ENCODE measurements around the gene BEST1. TPM values are rescaled to one million over a fixed set of nuclear protein-coding genes. Genes with fewer than 3 reads are reported as not detected.
"Not testable (repeated sequence)": the region's sequence is repeated elsewhere in the genome, so short reads cannot be mapped to it uniquely, and the experiment has no call there.

BEST1 gene
- total and polyA plus RNA-seq, 12 donors, result 0.39 to 4.9 (median 1.5) TPM

DNA sequence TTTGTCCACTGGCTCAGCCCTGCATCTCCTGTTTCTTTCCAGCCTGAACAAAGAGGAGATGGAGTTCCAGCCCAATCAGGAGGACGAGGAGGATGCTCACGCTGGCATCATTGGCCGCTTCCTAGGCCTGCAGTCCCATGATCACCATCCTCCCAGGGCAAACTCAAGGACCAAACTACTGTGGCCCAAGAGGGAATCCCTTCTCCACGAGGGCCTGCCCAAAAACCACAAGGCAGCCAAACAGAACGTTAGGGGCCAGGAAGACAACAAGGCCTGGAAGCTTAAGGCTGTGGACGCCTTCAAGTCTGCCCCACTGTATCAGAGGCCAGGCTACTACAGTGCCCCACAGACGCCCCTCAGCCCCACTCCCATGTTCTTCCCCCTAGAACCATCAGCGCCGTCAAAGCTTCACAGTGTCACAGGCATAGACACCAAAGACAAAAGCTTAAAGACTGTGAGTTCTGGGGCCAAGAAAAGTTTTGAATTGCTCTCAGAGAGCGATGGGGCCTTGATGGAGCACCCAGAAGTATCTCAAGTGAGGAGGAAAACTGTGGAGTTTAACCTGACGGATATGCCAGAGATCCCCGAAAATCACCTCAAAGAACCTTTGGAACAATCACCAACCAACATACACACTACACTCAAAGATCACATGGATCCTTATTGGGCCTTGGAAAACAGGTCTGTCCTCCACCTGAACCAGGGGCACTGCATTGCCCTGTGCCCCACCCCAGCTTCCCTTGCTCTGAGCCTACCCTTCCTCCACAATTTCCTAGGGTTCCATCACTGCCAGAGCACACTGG lies 12.3 kb downstream of the BEST1 start:
- Histone ChIP-seq H3K9me3 (no peaks in the 10 kb centered on the region), H3K4me1 (peaks cover 17 to 60% (median 54%) of the 10 kb centered on the region in 9 donors), H3K4me3 (no peak overlapping the region), H3K27me3 (no peaks in the 10 kb centered on the region), H3K36me3 (peaks cover 0 to 69% (median 21%) of the 10 kb centered on the region in 9 donors), H3K27ac (peak overlapping the region; percentile 69 to 100 (median 79))
- WGBS, 2 donors, result 86 to 95% methylated on average over 12 of the region's 12 CpGs
- ATAC-seq (peak in 1 of 8 donors; percentile 10), DNase-seq (no peak)
- intact Hi-C loops (cut with DNase I), result loop anchor here in 2 of 10 donors (10.0 kb wide), 2 partner anchors 92 to 808 kb away; no protein-coding TSS in a partner anchor
- no peak for TF ChIP-seq CTCF (IDR thresholded peaks at IDR 0.05)

- no peaks in the 10 kb centered on the region for H3K9me3 ChIP-seq
- H3K4me1 ChIP-seq, result peaks cover 17 to 63% (median 54%) of the 10 kb centered on the region in 9 donors
- DNase-seq (no peak), ATAC-seq (no peak)
- WGBS, 2 donors, result 93 to 96% methylated on average over 3 of the region's 3 CpGs
- no peaks in the 10 kb centered on the region for H3K27me3 ChIP-seq
- H3K4me3 ChIP-seq, result no peak overlapping the region
- intact Hi-C loops (cut with DNase I), result loop anchor here in 2 of 10 donors (10.0 kb wide), 2 partner anchors 92 to 808 kb away; no protein-coding TSS in a partner anchor
- peaks cover 0 to 64% (median 21%) of the 10 kb centered on the region in 9 donors for H3K36me3 ChIP-seq
- peak overlapping the region; percentile 30 to 100 (median 79) for H3K27ac ChIP-seq
- no peak for TF ChIP-seq CTCF (IDR thresholded peaks at IDR 0.05)
These were observed 12.8 kb downstream of the BEST1 start for GRCh38 chr11:61963016-61963281.

GRCh38 chr11:61963282-61964057 lies 13.3 kb downstream of the BEST1 start:
- H3K4me3 ChIP-seq, result peak overlapping the region in 3 of 10 donors; percentile 10 to 93 (median 74)
- no peak for DNase-seq
- H3K36me3 ChIP-seq, result peaks cover 0 to 58% (median 21%) of the 10 kb centered on the region in 9 donors
- ATAC-seq, result peak in 3 of 8 donors; percentile 1 to 4 (median 2)
- peak overlapping the region; percentile 30 to 100 (median 79) for H3K27ac ChIP-seq
- peaks cover 17 to 68% (median 59%) of the 10 kb centered on the region in 9 donors for H3K4me1 ChIP-seq
- no peaks in the 10 kb centered on the region for H3K9me3 ChIP-seq
- TF ChIP-seq CTCF (IDR thresholded peaks at IDR 0.05), result no peak
- no peaks in the 10 kb centered on the region for H3K27me3 ChIP-seq
- intact Hi-C loops (cut with DNase I), result loop anchor here in 2 of 10 donors (10.0 kb wide), 2 partner anchors 91 to 809 kb away; no protein-coding TSS in a partner anchor
- WGBS, 2 donors, result 56 to 60% methylated on average over 10 of the region's 10 CpGs

DNA sequence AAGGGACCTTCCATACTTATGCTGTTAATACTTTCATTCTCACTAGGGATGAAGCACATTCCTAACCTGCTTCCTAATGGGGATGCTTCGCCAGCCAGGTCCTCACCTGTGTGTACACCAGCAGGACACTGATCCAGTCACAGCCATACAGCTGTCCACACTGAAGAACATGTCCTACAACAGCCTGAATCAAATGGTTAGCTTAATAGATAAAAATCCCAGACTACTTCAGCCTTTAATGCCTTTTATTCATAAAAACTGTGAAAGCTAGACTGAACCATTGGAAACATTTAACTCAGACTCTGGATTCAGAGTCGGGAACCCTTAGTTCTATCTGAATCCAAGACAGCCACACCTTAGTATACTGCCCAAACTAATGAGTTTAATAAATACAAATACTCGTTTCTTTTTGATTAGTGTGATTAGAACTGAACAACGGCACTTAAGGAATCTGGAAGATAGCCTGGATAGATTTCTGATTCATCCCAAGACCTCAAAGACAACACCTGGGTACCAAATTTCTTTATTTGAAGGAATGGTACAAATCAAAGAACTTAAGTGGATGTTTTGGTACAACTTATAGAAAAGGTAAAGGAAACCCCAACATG lies 14.0 kb downstream of the BEST1 start:
- H3K4me1 ChIP-seq, result peaks cover 17 to 75% (median 64%) of the 10 kb centered on the region in 9 donors

DNA sequence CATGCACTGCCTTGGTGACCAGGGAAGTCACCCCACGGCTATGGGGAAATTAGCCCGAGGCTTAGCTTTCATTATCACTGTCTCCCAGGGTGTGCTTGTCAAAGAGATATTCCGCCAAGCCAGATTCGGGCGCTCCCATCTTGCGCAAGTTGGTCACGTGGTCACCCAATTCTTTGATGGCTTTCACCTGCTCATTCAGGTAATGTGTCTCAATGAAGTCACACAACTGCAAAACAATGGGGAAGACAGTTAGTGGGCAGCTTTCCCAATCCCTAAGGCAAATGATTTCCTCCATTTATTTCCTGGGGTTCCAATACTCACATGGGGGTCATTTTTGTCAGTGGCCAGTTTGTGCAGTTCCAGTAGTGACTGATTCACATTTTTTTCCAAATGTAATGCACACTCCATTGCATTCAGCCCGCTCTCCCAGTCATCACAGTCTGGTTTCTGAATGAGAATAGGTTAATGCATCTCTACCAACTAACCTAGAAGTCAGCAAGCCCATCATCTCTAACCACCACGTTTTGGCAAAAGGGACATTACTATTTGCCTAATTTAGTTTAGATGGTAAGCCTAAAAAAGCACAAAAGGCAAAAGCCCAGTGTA lies 14.6 kb downstream of the BEST1 start:
- H3K9me3 ChIP-seq, ATAC-seq, DNase-seq, H3K27me3 ChIP-seq: not testable (repeated sequence)
- 60 to 62% methylated on average over 9 of the region's 9 CpGs for WGBS, 2 donors
- Histone ChIP-seq H3K27ac (peak overlapping the region in 8 of 10 donors; percentile 9 to 100 (median 98)), H3K4me3 (peak overlapping the region in 9 of 10 donors; percentile 74 to 97 (median 91)), H3K4me1 (peaks cover 17 to 81% (median 70%) of the 10 kb centered on the region in 9 donors), H3K36me3 (peaks cover 0 to 52% (median 21%) of the 10 kb centered on the region in 9 donors)
- intact Hi-C loops (cut with DNase I), result loop anchor here in 4 of 10 donors (5.0 to 10.0 kb wide), 4 partner anchors 63 to 810 kb away; no protein-coding TSS in a partner anchor

More for the DNA sequence above, 14.0 kb downstream of the BEST1 start:
- TF ChIP-seq CTCF (IDR thresholded peaks at IDR 0.05), result no peak
- ATAC-seq, result no peak
- H3K9me3 ChIP-seq, result no peaks in the 10 kb centered on the region
- H3K36me3 ChIP-seq, result peaks cover 0 to 58% (median 21%) of the 10 kb centered on the region in 9 donors
- H3K27ac ChIP-seq, result peak overlapping the region in 9 of 10 donors; percentile 69 to 100 (median 96)
- no peaks in the 10 kb centered on the region for H3K27me3 ChIP-seq
- intact Hi-C loops (cut with DNase I), result loop anchor here in 2 of 10 donors (10.0 kb wide), 2 partner anchors 91 to 809 kb away; no protein-coding TSS in a partner anchor
- WGBS, 2 donors, result 69% methylated on average over 4 of the region's 4 CpGs
- DNase-seq, result no peak
- H3K4me3 ChIP-seq, result peak overlapping the region in 4 of 10 donors; percentile 10 to 93 (median 80)

All from heart right ventricle (tissue), 16 donors.